ENCODE data around the gene NRSN2. TPM values are rescaled to one million over a fixed set of nuclear protein-coding genes. Genes with fewer than 3 reads are reported as not detected.
A peak's percentile ranks its signal among the peaks of the same experiment; 100 is the strongest.
"Not testable (repeated sequence)": the region's sequence is repeated elsewhere in the genome, so short reads cannot be mapped to it uniquely, and the experiment has no call there.

NRSN2 gene
- total RNA-seq, 2 donors from 2014 or later: 13.8 to 15.6 TPM

- intact Hi-C loops (cut with DNase I): loop anchor here (10.0 kb wide), 2 partner anchors 80 to 120 kb away; no protein-coding TSS in a partner anchor
- H3K36me3 ChIP-seq (replicated peaks in 1 of 2; ENCODE audit: insufficient read depth in 1 of 2, low read depth in 2 of 2): no peaks in the 10 kb centered on the region
- 10 to 12% methylated on average over 11 to 14 of the region's 14 CpGs for WGBS, 2 donors
- no peak overlapping the region for H3K4me3 ChIP-seq
- no peak for TF ChIP-seq POLR2A (IDR thresholded peaks at IDR 0.05)
- peak; percentile 88 to 97 (median 96) for TF ChIP-seq CTCF (IDR thresholded peaks at IDR 0.05)
- no peaks in the 10 kb centered on the region for H3K27me3 ChIP-seq
- H3K9me3 ChIP-seq: no peaks in the 10 kb centered on the region
- DNase-seq (peak; percentile 74 to 78 (median 76)), ATAC-seq (peak; percentile 96)
- H3K4me1 ChIP-seq: peaks cover 8% of the 10 kb centered on the region
- no peak overlapping the region for H3K27ac ChIP-seq
These were observed 7.5 kb downstream of the NRSN2 start for GRCh38 chr20:354298-354977.

- not testable (repeated sequence) for H3K4me3 ChIP-seq; H3K27ac ChIP-seq; H3K9me3 ChIP-seq; ATAC-seq; H3K4me1 ChIP-seq; H3K27me3 ChIP-seq; DNase-seq; H3K36me3 ChIP-seq (replicated peaks in 1 of 2; ENCODE audit: insufficient read depth in 1 of 2, low read depth in 2 of 2)
- WGBS, 2 donors: 78 to 79% methylated on average over 2 of the region's 2 CpGs
- intact Hi-C loops (cut with DNase I): loop anchor here (10.0 kb wide), 2 partner anchors 79 to 119 kb away; no protein-coding TSS in a partner anchor
These were observed 9.2 kb downstream of the NRSN2 start for GRCh38 chr20:356154-356553.

GRCh38 chr20:356745-357144 is 9.8 kb downstream of the NRSN2 start:
- TF ChIP-seq CTCF (IDR thresholded peaks at IDR 0.05) (no peak), POLR2A (IDR thresholded peaks at IDR 0.05) (no peak)
- Histone ChIP-seq H3K27ac (no peak overlapping the region), H3K4me1 (peaks cover 7% of the 10 kb centered on the region), H3K9me3 (no peaks in the 10 kb centered on the region), H3K36me3 (replicated peaks in 1 of 2; ENCODE audit: insufficient read depth in 1 of 2, low read depth in 2 of 2) (no peaks in the 10 kb centered on the region), H3K27me3 (no peaks in the 10 kb centered on the region), H3K4me3 (no peak overlapping the region)
- no peak for DNase-seq
- 85 to 89% methylated on average over 10 of the region's 10 CpGs for WGBS, 2 donors
- no peak for ATAC-seq
- intact Hi-C loops (cut with DNase I): loop anchor here (10.0 kb wide), 2 partner anchors 78 to 118 kb away; no protein-coding TSS in a partner anchor

- intact Hi-C loops (cut with DNase I): loop anchor here (10.0 kb wide), 2 partner anchors 76 to 116 kb away; no protein-coding TSS in a partner anchor
- no peak for DNase-seq
- WGBS, 2 donors: 78% methylated on average over 4 of the region's 4 CpGs
These were observed 12.1 kb downstream of the NRSN2 start for GRCh38 chr20:358891-359555.

More at GRCh38 chr20:358891-359555, 12.1 kb downstream of the NRSN2 start:
- ATAC-seq: no peak
- Histone ChIP-seq H3K9me3 (no peaks in the 10 kb centered on the region), H3K27ac (no peak overlapping the region), H3K27me3 (no peaks in the 10 kb centered on the region), H3K4me1 (peaks cover 13% of the 10 kb centered on the region), H3K36me3 (replicated peaks in 1 of 2; ENCODE audit: insufficient read depth in 1 of 2, low read depth in 2 of 2) (no peaks in the 10 kb centered on the region), H3K4me3 (no peak overlapping the region)
- no peak for TF ChIP-seq CTCF (IDR thresholded peaks at IDR 0.05)
- no peak for TF ChIP-seq POLR2A (IDR thresholded peaks at IDR 0.05)

All from body of pancreas (tissue), 4 donors.